ENCODE data around the gene SLC26A1. TPM values are rescaled to one million over a fixed set of nuclear protein-coding genes. Genes with fewer than 3 reads are reported as not detected.
"Not testable (repeated sequence)": the region's sequence is repeated elsewhere in the genome, so short reads cannot be mapped to it uniquely, and the experiment has no call there.

SLC26A1 gene
- polyA plus RNA-seq, 5 donors: 3.5 to 9.1 (median 5.2) TPM

DNA sequence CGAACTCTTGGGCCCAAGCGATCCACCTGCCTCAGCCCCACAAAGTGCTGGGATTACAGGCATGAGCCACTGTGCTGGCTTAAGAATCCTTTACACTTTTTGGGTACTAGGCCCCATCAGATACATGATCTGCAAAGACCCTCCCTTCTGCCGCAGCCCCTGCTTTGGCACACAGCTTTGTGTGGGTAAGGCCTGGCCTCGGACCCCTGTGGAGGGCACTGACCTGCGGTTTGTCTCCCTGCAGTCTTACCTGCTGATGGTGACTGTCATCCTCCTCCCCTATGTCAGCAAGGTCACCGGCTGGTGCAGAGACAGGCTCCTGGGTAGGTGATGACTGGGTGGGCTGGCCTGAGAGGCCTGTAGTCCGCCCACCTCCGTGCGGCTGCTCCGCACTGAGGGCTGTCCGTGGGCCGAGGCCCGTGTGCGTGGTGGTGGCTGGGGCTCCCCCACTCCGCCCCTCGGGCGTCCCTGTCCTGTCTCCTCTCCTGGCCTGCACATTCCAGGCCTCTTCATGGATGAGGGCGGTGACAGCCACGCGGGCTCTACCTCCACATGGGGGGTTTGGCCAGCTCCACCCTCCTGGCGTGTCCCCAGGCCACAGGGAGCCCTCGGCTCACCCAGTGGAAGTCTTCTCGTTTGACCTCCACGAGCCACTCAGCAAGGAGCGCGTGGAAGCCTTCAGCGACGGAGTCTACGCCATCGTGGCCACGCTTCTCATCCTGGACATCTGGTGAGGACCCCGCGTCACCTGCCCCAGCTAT, 37.9 kb downstream of the SLC26A1 start:
- no peak for DNase-seq

DNA sequence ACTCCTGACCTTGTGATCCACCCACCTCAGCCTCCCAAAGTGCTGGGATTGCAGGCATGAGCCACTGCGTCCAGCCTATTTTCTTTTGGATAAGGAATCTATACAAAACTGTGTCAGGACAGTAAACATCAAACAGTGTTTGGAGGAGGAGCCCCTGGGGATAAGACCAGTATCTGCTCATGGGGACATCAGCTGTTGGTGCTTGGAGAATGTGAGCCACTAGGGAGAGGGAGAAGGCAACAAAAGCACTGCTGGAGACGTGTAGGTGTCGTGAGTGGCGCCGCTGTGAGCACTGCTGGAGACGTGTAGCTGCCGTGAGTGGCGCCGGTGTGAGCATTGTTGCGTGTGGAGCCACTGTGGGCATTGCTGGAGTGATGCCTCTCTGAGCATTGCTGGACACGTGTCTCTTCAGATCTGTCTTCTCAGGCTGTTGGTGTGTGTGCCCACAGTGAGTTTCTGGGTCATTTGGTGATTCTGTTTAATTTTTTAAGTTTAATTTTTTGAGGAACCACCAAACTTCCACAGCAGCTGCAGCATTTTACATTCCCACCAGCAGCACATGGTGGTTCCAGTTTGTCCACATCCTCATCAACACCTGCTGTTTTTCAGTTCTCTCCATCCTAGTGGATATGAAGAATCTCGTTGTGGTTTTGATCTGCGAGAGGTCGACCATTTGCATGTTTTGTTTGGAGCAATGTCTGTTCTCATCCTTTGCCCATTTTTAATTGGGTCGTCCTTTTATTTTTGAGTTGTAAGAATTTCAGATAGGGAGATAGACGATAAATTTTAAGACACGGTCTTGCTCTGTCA, 38.8 kb downstream of the SLC26A1 start:
- no peak for DNase-seq

DNA sequence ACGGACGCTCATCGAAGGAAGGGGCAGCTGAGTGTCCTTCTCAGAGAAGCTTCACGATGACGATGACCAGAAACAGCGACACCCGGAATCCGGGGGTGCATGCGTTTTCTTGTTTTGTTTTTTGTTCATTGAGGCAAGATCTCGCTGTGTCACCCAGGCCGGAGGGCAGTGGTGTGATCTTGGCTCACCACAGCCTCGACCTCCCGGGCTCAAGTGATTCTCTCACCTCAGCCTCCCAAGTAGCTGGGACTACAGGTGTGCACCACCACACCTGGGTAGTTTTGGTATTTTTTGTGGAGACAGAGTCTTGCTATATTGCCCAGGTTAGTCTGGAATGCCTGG, 39.7 kb downstream of the SLC26A1 start:
- DNase-seq: no peak

DNA sequence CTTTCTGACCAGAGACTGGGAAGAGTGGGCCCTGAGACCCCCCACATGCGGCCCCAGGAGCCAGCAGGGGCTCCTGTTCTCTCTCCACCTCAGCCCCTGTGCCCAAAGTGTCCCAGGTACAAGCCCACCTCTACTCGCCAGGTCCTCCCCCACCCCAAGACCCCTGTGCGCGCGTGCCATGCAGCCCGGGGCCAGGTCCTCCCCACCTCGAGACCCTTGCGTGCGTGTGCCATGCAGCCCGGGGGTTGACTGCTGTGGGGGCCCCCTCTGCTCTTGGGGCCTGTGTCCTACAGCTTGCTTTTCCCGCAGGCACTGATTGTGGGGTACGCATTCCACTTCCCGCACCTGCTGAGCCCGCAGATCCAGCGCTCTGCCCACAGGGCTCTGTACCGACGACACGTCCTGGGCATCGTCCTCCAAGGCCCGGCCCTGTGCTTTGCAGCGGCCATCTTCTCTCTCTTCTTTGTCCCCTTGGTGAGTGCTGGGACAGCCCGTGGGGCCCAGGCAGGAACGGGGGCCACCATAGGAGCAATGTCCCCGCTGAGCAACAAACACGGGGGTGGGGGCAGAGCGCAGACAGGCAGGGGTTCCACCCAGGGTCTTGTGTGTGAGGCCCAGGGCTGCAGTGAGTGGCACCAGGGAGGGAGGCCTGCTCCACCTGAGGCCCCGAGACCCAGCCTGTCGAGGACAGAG, 40.2 kb downstream of the SLC26A1 start:
- DNase-seq: no peak

DNA sequence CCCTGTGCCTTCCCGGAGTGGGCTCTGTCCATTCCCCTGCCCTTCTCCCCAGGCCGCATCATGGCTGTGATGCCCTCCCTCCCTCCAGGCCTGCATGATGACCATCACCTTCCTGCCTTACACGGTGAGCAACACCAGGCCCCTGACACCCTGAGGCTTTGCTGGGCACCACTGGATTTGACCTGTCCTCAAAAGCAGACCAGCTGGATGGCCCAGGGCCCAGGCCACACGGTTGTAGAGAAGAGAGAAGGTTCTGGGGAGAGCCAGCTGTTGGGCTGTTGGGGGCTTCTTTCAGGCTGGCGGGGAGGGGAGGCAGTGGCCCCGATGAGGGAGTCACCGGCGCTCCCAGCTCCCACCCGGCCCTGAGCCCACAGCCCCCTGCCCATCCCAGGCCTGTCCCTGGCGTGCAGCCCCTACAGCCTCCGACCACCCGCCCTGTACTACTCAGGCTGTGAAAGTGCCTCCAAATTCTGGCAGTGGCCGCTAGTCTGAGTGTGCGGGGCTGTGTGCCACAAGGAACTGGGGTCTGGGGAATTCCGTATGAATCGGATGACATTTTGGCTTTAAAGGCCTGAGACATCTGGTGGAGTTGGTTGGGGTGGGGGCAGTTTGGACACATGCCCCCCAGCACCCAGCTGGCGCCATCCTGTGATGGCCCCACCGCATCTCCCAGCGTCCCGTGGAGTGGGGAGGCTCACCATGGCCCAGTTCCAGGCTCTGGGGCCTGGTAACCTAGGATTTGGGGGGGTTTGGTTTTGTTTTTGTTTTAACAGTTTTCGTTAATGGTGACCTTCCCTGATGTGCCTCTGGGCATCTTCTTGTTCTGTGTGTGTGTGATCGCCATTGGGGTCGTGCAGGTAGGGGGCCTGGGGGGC, 41.4 kb downstream of the SLC26A1 start:
- DNase-seq: no peak

DNA sequence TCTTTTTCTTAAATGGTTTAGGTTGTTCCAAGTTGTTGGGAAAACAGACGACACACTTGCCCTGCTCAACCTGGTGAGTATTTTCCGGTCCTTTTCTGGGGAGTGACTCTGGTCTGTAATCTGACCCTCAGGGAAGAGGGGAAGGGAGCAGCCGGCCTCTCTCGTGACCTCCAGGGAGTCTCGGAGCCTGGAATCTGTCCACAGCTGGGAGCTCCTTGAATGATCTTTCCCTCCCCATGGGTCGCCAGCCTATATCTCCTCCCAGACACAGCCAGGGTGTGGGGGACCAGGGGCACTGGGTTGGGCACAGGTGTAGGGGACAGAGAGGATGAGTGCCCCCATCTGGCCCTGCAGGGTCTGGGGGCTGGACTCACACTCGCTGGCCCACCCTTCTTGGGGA, 42.0 kb downstream of the SLC26A1 start:
- no peak for DNase-seq

DNA sequence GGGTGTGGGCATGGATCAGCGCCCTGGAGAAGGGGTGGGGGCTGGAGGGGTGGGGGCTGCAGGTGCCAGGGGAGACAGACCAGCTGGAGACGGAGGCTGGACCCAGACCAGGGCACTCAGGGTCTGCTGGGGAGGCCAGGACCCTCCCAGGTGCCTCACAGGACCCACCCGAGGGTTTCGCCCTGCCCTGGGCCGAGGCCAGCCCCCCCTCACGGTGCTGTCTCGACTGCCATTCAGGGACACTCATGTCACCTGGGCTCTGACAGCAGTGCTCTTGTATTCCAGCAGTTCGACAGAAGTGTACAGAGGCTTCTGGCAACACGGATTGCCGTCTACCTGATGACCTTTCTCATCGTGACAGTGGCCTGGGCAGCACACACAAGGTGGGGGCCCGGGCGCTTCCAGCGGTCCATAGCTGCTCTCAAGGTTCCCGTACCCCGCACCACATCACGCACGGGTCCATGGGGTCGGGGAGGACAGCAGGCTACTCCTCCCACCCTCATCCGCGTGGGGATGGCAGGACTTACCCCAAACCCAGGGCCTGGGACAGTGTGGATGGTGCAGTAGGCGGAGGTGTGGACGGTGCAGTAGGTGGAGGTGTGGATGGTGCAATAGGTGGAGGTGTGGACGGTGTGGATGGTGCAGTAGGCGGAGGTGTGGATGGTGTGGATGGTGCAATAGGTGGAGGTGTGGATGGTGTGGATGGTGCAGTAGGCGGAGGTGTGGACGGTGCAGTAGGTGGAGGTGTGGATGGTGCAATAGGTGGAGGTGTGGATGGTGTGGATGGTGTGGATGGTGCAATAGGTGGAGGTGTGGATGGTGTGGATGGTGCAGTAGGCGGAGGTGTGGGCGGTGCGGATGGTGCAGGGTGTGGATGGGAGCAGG, 42.8 kb downstream of the SLC26A1 start:
- no peak for DNase-seq

DNA sequence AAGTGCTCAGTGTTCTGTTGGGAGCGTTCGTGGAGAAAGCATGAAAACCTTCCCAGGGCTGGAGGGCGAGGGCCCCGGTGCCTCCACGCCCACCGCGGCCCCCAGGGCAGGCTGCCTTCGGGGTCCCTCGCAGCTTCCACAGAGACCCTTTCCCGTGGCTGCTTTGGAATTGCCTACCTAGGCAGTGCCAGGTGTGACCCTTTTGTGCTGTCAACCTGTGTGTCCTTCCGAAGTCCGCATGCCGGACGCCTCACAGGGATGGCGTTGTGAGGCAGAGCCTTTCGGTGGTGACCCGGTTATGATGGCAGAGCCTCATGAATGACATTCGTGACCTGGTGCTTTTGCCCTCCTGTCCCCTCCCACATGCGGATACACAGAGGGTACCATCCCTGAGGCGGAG, 43.5 kb downstream of the SLC26A1 start:
- DNase-seq: no peak

DNA sequence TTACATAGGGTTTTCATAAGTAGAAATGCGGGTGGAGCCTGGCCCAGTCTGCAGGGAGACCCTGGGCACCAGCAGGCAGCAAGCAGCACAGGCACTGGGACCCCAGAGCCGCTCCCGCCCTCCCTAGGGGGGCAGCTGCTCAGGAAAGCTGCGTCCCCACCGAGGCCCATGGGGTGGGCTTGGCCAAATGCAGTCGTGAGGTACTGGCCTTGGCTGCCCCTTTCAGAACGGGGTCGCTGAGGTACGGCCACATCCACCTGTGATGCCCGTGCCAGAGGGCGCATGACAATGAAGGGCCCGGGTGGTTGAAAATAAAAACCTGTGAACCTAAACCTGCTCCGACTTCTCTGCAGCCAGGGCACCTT, 44.3 kb downstream of the SLC26A1 start:
- DNase-seq: no peak

DNA sequence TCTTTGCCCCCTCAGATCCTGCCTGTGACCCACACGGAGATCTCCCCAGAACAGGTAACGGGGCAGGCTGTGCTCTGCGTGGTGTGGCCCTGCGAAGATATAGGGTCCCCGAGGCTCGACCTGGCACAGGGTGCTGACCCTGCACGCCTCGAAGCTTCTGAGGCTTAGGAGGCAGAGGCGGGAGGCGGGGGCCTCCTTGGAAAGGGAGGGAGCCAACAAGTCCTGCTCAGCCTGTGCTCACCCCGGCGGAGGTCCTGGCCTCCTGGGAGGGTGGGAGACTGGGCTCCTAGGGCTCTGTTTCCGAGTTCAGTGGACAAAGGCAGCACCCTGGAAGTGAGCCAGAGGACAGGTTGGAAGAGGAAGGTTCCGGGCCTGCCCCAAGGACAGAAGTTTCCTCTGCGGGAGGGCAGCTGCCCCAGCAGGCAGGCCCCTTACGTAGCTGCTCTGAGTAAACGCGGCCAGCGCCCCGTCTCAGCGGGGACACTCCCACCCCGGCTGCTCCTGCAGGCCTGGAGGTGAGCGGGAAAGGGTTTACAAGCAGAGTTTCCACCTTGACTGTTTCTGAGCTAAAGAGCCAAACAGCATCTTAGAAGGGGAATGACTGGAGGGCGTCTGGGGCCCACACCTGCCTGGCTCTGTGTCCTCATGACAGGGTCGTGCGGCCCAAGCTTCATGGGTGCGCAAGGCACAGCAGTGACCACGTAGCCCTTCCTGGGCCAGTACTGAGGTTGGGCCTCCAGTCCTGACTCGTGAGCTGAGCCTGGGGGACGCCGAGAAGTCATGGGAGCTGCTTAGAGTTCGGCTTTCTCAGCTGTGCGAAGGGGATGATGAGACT, 44.9 kb downstream of the SLC26A1 start:
- DNase-seq: no peak

DNA sequence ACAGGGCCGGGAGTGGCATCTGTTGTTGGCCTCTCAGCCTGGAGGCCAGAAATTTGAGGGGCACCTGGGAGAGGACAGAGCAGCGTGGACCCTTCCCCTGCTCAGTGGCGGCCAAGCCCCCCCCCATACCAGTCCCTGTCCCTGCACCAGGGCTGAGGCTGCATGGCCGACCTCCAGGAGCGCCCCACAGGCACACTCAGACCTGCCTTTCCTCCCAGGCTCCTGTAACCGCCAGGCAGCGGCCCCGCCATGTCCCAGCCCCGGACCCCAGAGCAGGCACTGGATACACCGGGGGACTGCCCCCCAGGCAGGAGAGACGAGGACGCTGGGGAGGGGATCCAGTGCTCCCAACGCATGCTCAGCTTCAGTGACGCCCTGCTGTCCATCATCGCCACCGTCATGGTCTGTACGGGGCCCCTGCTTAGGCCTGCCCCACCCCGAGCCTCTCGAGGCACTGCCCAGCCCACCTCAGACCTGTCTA, 45.7 kb downstream of the SLC26A1 start:
- DNase-seq: no peak

DNA sequence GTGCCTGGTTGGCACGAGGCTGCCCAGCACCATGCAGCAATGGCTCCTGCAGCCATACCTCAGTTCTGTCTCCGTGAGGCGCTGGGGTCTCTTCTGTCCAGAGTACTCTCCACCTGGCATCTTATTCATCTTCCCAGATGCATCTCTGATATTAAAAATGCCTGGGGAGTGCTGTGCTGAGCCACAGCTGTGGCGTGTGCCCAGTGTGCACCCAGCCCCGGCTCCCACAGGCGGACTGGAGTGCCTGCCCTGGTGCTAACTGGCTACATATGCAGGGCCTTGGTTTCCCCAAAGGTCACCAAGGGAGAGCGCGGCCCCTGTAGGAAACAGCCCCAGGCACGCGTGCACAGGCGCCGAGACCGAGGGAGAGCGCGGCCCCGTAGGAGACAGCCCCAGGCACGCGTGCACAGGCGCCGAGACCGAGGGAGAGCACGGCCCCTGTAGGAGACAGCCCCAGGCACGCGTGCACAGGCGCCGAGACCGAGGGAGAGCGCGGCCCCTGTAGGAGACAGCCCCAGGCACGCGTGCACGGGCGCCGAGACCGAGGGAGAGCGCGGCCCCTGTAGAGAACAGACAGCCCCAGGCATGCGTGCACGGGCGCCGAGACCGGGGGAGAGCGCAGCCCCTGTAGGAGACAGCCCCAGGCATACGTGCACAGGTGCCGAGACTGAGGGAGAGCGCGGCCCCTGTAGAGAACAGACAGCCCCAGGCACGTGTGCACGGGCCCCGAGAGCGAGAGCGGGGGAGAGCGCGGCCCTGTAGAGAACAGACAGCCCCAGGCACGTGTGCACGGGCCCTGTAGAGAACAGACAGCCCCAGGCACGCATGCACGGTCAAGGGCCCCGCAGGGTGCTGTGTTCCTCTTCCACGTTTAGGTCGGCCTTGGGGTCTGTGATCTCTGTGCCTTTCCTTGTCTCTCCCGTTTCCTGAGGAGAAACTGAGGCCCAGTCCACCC, 46.4 kb downstream of the SLC26A1 start:
- DNase-seq: no peak

DNA sequence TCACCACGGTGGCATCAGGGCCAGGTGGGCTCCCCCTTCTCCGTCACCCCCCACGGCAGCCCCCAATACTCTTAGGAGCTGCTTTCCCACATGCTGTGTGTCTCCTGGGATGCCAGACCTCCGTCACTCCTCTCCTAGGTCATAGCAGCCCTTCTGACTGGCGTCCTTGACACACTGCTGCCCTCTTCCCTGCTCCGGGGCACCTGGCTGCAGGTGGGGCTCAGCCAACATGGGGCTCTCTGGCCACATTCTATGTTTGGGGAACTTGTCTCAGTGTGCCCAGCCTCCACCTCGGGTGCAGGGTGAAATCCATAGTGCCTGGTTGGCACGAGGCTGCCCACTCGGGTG, 47.1 kb downstream of the SLC26A1 start:
- DNase-seq: no peak

DNA sequence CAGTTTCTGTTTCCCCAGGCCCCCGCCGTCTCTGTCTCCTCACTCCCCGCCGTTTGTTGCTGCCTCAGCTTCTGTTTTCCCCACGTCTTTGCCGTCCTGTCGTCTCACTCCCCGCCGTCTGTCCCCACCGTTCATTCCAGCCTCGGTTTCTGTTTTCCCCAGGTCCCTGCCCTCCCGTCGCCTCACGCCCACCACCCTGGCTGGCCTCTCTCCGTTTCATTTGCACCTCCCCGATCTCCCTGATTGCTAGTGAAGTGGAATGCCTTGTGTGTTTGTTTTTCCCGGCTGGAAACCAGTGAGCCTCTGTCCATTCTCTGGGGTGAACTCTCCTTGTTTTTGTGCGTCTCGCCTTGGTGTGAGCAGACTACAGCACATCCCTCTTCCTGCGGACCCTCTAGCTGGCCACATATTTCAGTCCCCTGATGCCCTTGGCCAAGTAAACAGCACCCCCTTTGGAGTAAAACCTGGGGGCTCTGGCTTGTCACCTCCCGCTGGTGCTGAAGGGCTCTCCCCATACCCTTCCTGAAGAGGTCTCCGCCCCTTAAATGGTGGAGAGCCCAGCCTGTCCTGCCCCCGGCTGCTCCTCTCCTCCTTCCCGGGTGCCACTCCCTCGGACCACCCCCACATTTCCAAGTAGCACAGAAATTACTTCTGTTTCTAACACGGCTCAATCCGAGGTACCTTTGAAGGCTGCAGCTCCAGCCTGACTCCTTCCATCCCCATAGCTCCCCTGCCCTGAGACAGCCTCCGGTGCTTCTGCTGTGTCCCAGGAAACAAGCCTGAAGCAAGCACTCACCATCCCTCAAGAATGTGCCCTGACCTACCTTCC, 47.7 kb downstream of the SLC26A1 start:
- DNase-seq: no peak

DNA sequence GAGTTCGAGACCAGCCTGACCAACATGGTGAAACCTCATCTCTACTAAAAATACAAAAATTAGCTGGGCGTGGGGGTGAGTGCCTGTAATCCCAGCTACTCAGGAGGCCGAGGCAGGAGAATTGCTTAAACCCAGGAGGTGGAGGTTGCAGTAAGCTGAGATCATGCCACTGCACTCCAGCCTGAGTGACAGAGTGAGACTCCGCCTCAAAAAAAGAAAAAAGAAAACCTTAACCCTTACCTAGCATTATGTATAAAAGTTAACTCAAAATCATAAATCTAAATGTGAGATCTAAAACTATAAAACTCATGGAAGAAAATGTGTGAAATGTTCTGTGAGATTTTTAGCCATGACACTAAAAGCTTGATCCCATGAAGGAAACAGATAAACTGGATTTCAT, 53.7 kb downstream of the SLC26A1 start:
- DNase-seq: not testable (repeated sequence)
